ENCODE data around the gene GABRB1.

DNA sequence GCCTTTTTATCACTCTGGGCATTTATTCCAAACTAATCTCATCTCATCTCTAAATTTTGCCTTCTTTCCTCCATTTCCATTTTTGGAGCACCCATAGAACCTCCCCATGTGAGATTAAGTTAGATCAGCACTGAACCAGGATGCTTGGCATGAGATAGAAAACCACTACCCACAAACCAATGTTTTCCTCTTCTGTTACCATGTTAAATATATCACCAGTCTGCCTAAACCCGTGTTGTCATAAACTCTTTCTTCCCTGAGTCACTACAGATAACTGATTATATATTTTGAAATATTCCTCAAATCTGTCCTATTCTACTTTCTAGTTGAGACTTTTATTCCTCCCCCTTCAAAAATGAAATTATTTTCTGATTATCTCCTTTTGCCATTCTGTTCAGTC is 37.6 kb downstream of the GABRB1 start:
- TF ChIP-seq POLR2A (IDR thresholded peaks at IDR 0.05): no peak
- TF ChIP-seq, protein P1, sequence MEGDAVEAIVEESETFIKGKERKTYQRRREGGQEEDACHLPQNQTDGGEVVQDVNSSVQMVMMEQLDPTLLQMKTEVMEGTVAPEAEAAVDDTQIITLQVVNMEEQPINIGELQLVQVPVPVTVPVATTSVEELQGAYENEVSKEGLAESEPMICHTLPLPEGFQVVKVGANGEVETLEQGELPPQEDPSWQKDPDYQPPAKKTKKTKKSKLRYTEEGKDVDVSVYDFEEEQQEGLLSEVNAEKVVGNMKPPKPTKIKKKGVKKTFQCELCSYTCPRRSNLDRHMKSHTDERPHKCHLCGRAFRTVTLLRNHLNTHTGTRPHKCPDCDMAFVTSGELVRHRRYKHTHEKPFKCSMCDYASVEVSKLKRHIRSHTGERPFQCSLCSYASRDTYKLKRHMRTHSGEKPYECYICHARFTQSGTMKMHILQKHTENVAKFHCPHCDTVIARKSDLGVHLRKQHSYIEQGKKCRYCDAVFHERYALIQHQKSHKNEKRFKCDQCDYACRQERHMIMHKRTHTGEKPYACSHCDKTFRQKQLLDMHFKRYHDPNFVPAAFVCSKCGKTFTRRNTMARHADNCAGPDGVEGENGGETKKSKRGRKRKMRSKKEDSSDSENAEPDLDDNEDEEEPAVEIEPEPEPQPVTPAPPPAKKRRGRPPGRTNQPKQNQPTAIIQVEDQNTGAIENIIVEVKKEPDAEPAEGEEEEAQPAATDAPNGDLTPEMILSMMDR (IDR thresholded peaks at IDR 0.05): no peak
